SU-DHL-6 (cell line): ENCODE results near the gene AKT1S1.

Experiments used
- H2AFZ ChIP-seq: fragments of 200-600 bp; sonication (generic); 2 replicates; pipeline ENCODE4 v1.6.1; 2014; ENCODE audit warnings: low read depth, mild to moderate bottlenecking, moderate library complexity, mixed read lengths, antibody characterized with exemption, low read length; ENCODE audit not compliant: severe bottlenecking
- H3F3A ChIP-seq: fragments of 200-600 bp; shearing (Covaris generic); 2 replicates; pipeline ENCODE4 v1.6.0; 2016; ENCODE audit warnings: antibody characterized with exemption, mild to moderate bottlenecking; ENCODE audit not compliant: insufficient read depth
- H3K27ac ChIP-seq: fragments of 200-600 bp; sonication (generic); 2 replicates; pipeline ENCODE4 v1.5.1; 2016; ENCODE audit warnings: low read depth, mild to moderate bottlenecking, low read length, moderate library complexity, mixed read lengths
- H3K27me3 ChIP-seq: fragments of 200-600 bp; sonication (generic), shearing (Covaris generic); 2 replicates; pipeline ENCODE4 v1.6.0; 2014; ENCODE audit warnings: mild to moderate bottlenecking, low read length
- H3K36me3 ChIP-seq: fragments of 200-600 bp; sonication (generic); 2 replicates; pipeline ENCODE4 v1.6.1; 2014; ENCODE audit warnings: mild to moderate bottlenecking, low read length, mixed read lengths
- H3K4me2 ChIP-seq: fragments of 300-600, 200-600 bp; shearing (Covaris generic), sonication (generic); 2 replicates; pipeline ENCODE4 v1.6.0; 2014; ENCODE audit warnings: low read length, low read depth, mild to moderate bottlenecking; ENCODE audit not compliant: poor library complexity, severe bottlenecking
- H3K4me3 ChIP-seq: fragments of 200-600 bp; sonication (generic); 2 replicates; pipeline ENCODE4 v1.5.1; 2014; ENCODE audit warnings: antibody characterized with exemption, low read length, mild to moderate bottlenecking, mixed read lengths; ENCODE audit not compliant: insufficient read depth, poor library complexity, severe bottlenecking
- H3K79me2 ChIP-seq: fragments of 200-600 bp; sonication (generic); 2 replicates; pipeline ENCODE4 v1.6.1; 2014; ENCODE audit warnings: mild to moderate bottlenecking, low read length, moderate library complexity; ENCODE audit not compliant: insufficient read depth
- H3K9ac ChIP-seq: fragments of 200-600 bp; sonication (generic); 2 replicates; pipeline ENCODE4 v1.7.0; 2014; ENCODE audit warnings: mild to moderate bottlenecking, low read length
- H3K9me2 ChIP-seq: fragments of 200-600 bp; sonication (generic); replicated peaks from 2 replicates; pipeline ENCODE4 v1.6.1; 2014; ENCODE audit warnings: low read length; ENCODE audit not compliant: insufficient read depth
- H3K9me3 ChIP-seq: fragments of 200-600 bp; sonication (generic); 2 replicates; pipeline ENCODE4 v1.6.1; 2014; ENCODE audit warnings: low read length, mixed read lengths; ENCODE audit not compliant: insufficient read depth
- H4K20me1 ChIP-seq: fragments of 200-600 bp; sonication (generic); 2 replicates; pipeline ENCODE4 v1.6.1; 2014; ENCODE audit warnings: low read depth, mild to moderate bottlenecking, antibody characterized with exemption, low read length, moderate library complexity, mixed read lengths
- EZH2phosphoT487 ChIP-seq: fragments of 200-600 bp; sonication (generic), shearing (Covaris generic); conservative IDR thresholded peaks from 2 replicates; pipeline ENCODE4 v1.6.1; 2018; ENCODE audit warnings: mild to moderate bottlenecking, antibody characterized with exemption, low read length, moderate library complexity, mixed read lengths
- TF ChIP-seq, protein P1 (sequence below): fragments of 200-600 bp; sonication (generic); IDR thresholded peaks from one replicate; pipeline ENCODE4 v1.5.1; 2017; ENCODE audit warnings: antibody characterized with exemption, mild to moderate bottlenecking, low read length, moderate library complexity; ENCODE audit not compliant: insufficient read depth, poor library complexity, severe bottlenecking

Gene AKT1S1

GRCh38 chr19:49833599-49833998 is 43.6 kb downstream of the AKT1S1 start:
- Histone ChIP-seq H4K20me1 (no peaks in the 10 kb centered on the region), H3K9me3 (no peaks in the 10 kb centered on the region), H3K27me3 (no peaks in the 10 kb centered on the region), H3K27ac (no peak overlapping the region), H3K4me3 (no peak overlapping the region), H3K79me2 (no peaks in the 10 kb centered on the region), H3K4me2 (no peak overlapping the region), H2AFZ (no peak overlapping the region), H3K9ac (no peak overlapping the region), H3K9me2 (no peaks in the 10 kb centered on the region), H3F3A (no peaks in the 10 kb centered on the region), H3K36me3 (peaks cover under 1% of the 10 kb centered on the region; the same call in 1 of the 2 replicates)
- TF ChIP-seq EZH2phosphoT487, result no peak
- TF ChIP-seq, protein P1, sequence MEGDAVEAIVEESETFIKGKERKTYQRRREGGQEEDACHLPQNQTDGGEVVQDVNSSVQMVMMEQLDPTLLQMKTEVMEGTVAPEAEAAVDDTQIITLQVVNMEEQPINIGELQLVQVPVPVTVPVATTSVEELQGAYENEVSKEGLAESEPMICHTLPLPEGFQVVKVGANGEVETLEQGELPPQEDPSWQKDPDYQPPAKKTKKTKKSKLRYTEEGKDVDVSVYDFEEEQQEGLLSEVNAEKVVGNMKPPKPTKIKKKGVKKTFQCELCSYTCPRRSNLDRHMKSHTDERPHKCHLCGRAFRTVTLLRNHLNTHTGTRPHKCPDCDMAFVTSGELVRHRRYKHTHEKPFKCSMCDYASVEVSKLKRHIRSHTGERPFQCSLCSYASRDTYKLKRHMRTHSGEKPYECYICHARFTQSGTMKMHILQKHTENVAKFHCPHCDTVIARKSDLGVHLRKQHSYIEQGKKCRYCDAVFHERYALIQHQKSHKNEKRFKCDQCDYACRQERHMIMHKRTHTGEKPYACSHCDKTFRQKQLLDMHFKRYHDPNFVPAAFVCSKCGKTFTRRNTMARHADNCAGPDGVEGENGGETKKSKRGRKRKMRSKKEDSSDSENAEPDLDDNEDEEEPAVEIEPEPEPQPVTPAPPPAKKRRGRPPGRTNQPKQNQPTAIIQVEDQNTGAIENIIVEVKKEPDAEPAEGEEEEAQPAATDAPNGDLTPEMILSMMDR, result no peak

DNA sequence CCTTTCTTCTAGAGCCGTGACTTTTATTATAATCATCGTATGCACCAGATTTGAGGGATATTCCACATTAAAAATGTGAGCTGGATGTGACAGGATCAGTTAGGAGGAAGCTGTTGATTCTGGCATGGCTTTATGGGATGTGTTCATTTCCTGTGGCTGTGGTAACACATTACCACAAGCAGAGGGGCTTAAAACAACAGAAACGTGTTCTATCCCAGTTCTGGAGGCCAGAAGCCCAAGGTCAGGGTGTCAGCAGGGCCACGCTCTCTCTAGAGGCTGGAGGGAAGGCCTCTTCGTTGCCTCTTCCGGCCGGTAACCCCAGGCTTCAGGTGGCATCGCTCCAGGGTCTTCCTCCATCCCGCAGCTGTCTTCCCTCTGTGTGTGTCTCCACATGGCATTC is 44.6 kb downstream of the AKT1S1 start:
- no peak overlapping the region for H3K27ac ChIP-seq
- no peaks in the 10 kb centered on the region for H3K27me3 ChIP-seq
- no peak for TF ChIP-seq EZH2phosphoT487
- TF ChIP-seq, protein P1, result no peak
- H3K9me3 ChIP-seq, result no peaks in the 10 kb centered on the region
- H3K4me3 ChIP-seq, result no peak overlapping the region
- no peaks in the 10 kb centered on the region for H3K9me2 ChIP-seq
- H4K20me1 ChIP-seq, result no peaks in the 10 kb centered on the region
- no peaks in the 10 kb centered on the region for H3K79me2 ChIP-seq
- no peak overlapping the region for H3K4me2 ChIP-seq
- H3K9ac ChIP-seq, result no peak overlapping the region
- H2AFZ ChIP-seq, result no peak overlapping the region
- no peaks in the 10 kb centered on the region; the same call in 1 of the 2 replicates for H3K36me3 ChIP-seq
- no peaks in the 10 kb centered on the region for H3F3A ChIP-seq

GRCh38 chr19:49831592-49831991 is 45.6 kb downstream of the AKT1S1 start:
- no peaks in the 10 kb centered on the region for H3K9me3 ChIP-seq
- no peak overlapping the region for H3K9ac ChIP-seq
- H4K20me1 ChIP-seq, result no peaks in the 10 kb centered on the region
- no peak overlapping the region for H3K4me2 ChIP-seq
- no peak overlapping the region for H3K27ac ChIP-seq
- no peak overlapping the region for H3K4me3 ChIP-seq
- no peaks in the 10 kb centered on the region for H3K9me2 ChIP-seq
- H3K36me3 ChIP-seq, result no peaks in the 10 kb centered on the region; the same call in 1 of the 2 replicates
- no peaks in the 10 kb centered on the region for H3K27me3 ChIP-seq
- TF ChIP-seq, protein P1, result no peak
- no peak for TF ChIP-seq EZH2phosphoT487
- H2AFZ ChIP-seq, result no peak overlapping the region
- no peaks in the 10 kb centered on the region for H3F3A ChIP-seq
- peaks cover 1% of the 10 kb centered on the region; the same call in 1 of the 2 replicates for H3K79me2 ChIP-seq

GRCh38 chr19:49830766-49831165 is 46.4 kb downstream of the AKT1S1 start:
- peaks cover 10% of the 10 kb centered on the region; the same call in 1 of the 2 replicates for H3K79me2 ChIP-seq
- H3K27me3 ChIP-seq, result no peaks in the 10 kb centered on the region
- no peak overlapping the region for H3K4me3 ChIP-seq
- H2AFZ ChIP-seq, result no peak overlapping the region
- H3K9me2 ChIP-seq, result no peaks in the 10 kb centered on the region
- H3F3A ChIP-seq, result no peaks in the 10 kb centered on the region
- H3K27ac ChIP-seq, result no peak overlapping the region
- no peak overlapping the region for H3K4me2 ChIP-seq
- no peaks in the 10 kb centered on the region for H4K20me1 ChIP-seq
- H3K9me3 ChIP-seq, result no peaks in the 10 kb centered on the region
- no peak overlapping the region for H3K9ac ChIP-seq
- TF ChIP-seq EZH2phosphoT487, result no peak
- TF ChIP-seq, protein P1, result no peak
- H3K36me3 ChIP-seq, result no peaks in the 10 kb centered on the region; the same call in 1 of the 2 replicates
